Measurements from ENCODE around the gene HIGD2A. TPM values are rescaled to one million over a fixed set of nuclear protein-coding genes. Genes with fewer than 3 reads are reported as not detected.

Gene HIGD2A
- total RNA-seq, 1 donor from 2014 or later = 139 TPM

- no peak for DNase-seq (ENCODE audit: low read depth)
- peak within 1 kb of the TSS; percentile 78 for H3K4me3 ChIP-seq (ENCODE audit: low read depth, low read length)
- no peaks in the 10 kb centered on the region for H3K36me3 ChIP-seq (ENCODE audit: control insufficient read depth, insufficient read depth, low read length)
- no peaks in the 10 kb centered on the region for H3K27me3 ChIP-seq (ENCODE audit: control insufficient read depth, insufficient read depth, low read length)
- TF ChIP-seq CTCF (IDR thresholded peaks at IDR 0.05; ENCODE audit: insufficient read depth, low read length, poor library complexity, severe bottlenecking) = no peak
Observed at GRCh38 chr5:176365351-176366231, 23.0 kb upstream of the HIGD2A start, which contains the start of gene ARL10. ARL10 (plus strand) TSS chr5:176365487; CDS start chr5:176365564, 77 bp downstream.

GRCh38 chr5:176366232-176366894, 22.2 kb upstream of the HIGD2A start:
- TF ChIP-seq CTCF (IDR thresholded peaks at IDR 0.05; ENCODE audit: insufficient read depth, low read length, poor library complexity, severe bottlenecking) = no peak
- peak overlapping the region; percentile 78 for H3K4me3 ChIP-seq (ENCODE audit: low read depth, low read length)

GRCh38 chr5:176368726-176369125, 19.8 kb upstream of the HIGD2A start:
- no peak for DNase-seq (ENCODE audit: low read depth)
- H3K4me3 ChIP-seq (ENCODE audit: low read depth, low read length) = no peak overlapping the region
- TF ChIP-seq CTCF (IDR thresholded peaks at IDR 0.05; ENCODE audit: insufficient read depth, low read length, poor library complexity, severe bottlenecking) = no peak
- H3K27me3 ChIP-seq (ENCODE audit: control insufficient read depth, insufficient read depth, low read length) = no peaks in the 10 kb centered on the region
- peaks cover 2% of the 10 kb centered on the region for H3K36me3 ChIP-seq (ENCODE audit: control insufficient read depth, insufficient read depth, low read length)

More at GRCh38 chr5:176366232-176366894, 22.2 kb upstream of the HIGD2A start:
- DNase-seq (ENCODE audit: low read depth) = no peak
- Histone ChIP-seq H3K27me3 (ENCODE audit: control insufficient read depth, insufficient read depth, low read length) (no peaks in the 10 kb centered on the region), H3K36me3 (ENCODE audit: control insufficient read depth, insufficient read depth, low read length) (no peaks in the 10 kb centered on the region)

GRCh38 chr5:176369934-176370711, 18.4 kb upstream of the HIGD2A start:
- no peak for DNase-seq (ENCODE audit: low read depth)
- Histone ChIP-seq H3K27me3 (ENCODE audit: control insufficient read depth, insufficient read depth, low read length) (no peaks in the 10 kb centered on the region), H3K36me3 (ENCODE audit: control insufficient read depth, insufficient read depth, low read length) (peaks cover 2% of the 10 kb centered on the region), H3K4me3 (ENCODE audit: low read depth, low read length) (no peak overlapping the region)
- no peak for TF ChIP-seq CTCF (IDR thresholded peaks at IDR 0.05; ENCODE audit: insufficient read depth, low read length, poor library complexity, severe bottlenecking)

- DNase-seq (ENCODE audit: low read depth) = no peak
- Histone ChIP-seq H3K27me3 (ENCODE audit: control insufficient read depth, insufficient read depth, low read length) (no peaks in the 10 kb centered on the region), H3K4me3 (ENCODE audit: low read depth, low read length) (no peak overlapping the region), H3K36me3 (ENCODE audit: control insufficient read depth, insufficient read depth, low read length) (peaks cover 2% of the 10 kb centered on the region)
- TF ChIP-seq CTCF (IDR thresholded peaks at IDR 0.05; ENCODE audit: insufficient read depth, low read length, poor library complexity, severe bottlenecking) = no peak
Observed at GRCh38 chr5:176371621-176372539, 16.7 kb upstream of the HIGD2A start.
